WTC11 (cell line): ENCODE measurements around the gene ADAMTS18. TPM values are rescaled to one million over a fixed set of nuclear protein-coding genes. Genes with fewer than 3 reads are reported as not detected.

Experiments
- ATAC-seq: fragments of 200-7000 bp; cut with Tn5 transposase; 2 replicates; pipeline ENCODE4 v1.10.0; 2021; ENCODE audit warnings: mild to moderate bottlenecking, moderate library complexity
- CTCF ChIA-PET: fragments of 300-600 bp; sonication (Branson Sonifier 250); formaldehyde crosslinking; loops from one replicate; lab custom pipeline; 2021; ENCODE audit warnings: antibody characterized with exemption; lab: Charles Lee
- POLR2A ChIA-PET: fragments of 350-600 bp; sonication (Branson Sonifier 250); formaldehyde crosslinking; loops from one replicate; lab custom pipeline; 2021; ENCODE audit warnings: antibody characterized with exemption; lab: Charles Lee
- DNase-seq: peaks from one replicate; pipeline ENCODE4 v3.0.0; 2021; ENCODE audit warnings: low spot score
- H3K27ac Mint-ChIP-seq: 2 replicates; pipeline ENCODE4 v1.8.0; 2021; ENCODE audit warnings: mixed read lengths
- H3K27me3 Mint-ChIP-seq: 2 replicates; pipeline ENCODE4 v1.8.0; 2021; ENCODE audit warnings: low read depth, mild to moderate bottlenecking, moderate library complexity, mixed read lengths
- H3K36me3 Mint-ChIP-seq: 2 replicates; pipeline ENCODE4 v1.8.0; 2021; ENCODE audit warnings: mixed read lengths
- H3K4me1 Mint-ChIP-seq: 2 replicates; pipeline ENCODE4 v1.8.0; 2022; ENCODE audit warnings: mixed read lengths
- H3K4me3 Mint-ChIP-seq: 2 replicates; pipeline ENCODE4 v1.8.0; 2021; ENCODE audit warnings: mild to moderate bottlenecking, moderate library complexity, mixed read lengths
- H3K9me3 Mint-ChIP-seq: 2 replicates; pipeline ENCODE4 v1.8.0; 2021; ENCODE audit warnings: mixed read lengths
- CDX4 ChIP-seq: fragments of 250-450 bp; sonication (Bioruptor Pico); IDR thresholded peaks from 2 replicates; pipeline ENCODE4 v1.9.0; 2021; ENCODE audit warnings: moderate library complexity, mild to moderate bottlenecking, inconsistent platforms, borderline replicate concordance
- ERG ChIP-seq: fragments of 250-450 bp; sonication (Bioruptor Pico); IDR thresholded peaks from 2 replicates; pipeline ENCODE4 v1.8.0; 2021; ENCODE audit warnings: mild to moderate bottlenecking
- ESRRA ChIP-seq: sonication (generic); formaldehyde crosslinking; IDR thresholded peaks from 2 replicates; pipeline ENCODE4 v1.8.1; 2022; ENCODE audit warnings: mild to moderate bottlenecking, missing genetic modification reagents, borderline replicate concordance
- ETV6 ChIP-seq: sonication (generic); formaldehyde crosslinking; IDR thresholded peaks from 2 replicates; pipeline ENCODE4 v1.8.1; 2022; ENCODE audit warnings: mild to moderate bottlenecking, missing genetic modification reagents
- HMGXB4 ChIP-seq: sonication (generic); formaldehyde crosslinking; IDR thresholded peaks from 2 replicates; pipeline ENCODE4 v1.8.1; 2023; ENCODE audit warnings: mild to moderate bottlenecking, moderate library complexity, missing genetic modification reagents
- KAT7 ChIP-seq: sonication (generic); formaldehyde crosslinking; IDR thresholded peaks from 2 replicates; pipeline ENCODE4 v1.8.1; 2023; ENCODE audit warnings: missing genetic modification reagents, mild to moderate bottlenecking, borderline replicate concordance
- OVOL2 ChIP-seq: fragments of 250-450 bp; sonication (Bioruptor Pico); IDR thresholded peaks from 2 replicates; pipeline ENCODE4 v1.9.0; 2021; ENCODE audit warnings: mild to moderate bottlenecking, borderline replicate concordance
- PRDM15 ChIP-seq: sonication (generic); formaldehyde crosslinking; IDR thresholded peaks from 2 replicates; pipeline ENCODE4 v1.8.0; 2022; ENCODE audit warnings: missing genetic modification reagents
- RORB ChIP-seq: fragments of 250-450 bp; sonication (Bioruptor Pico); IDR thresholded peaks from 2 replicates; pipeline ENCODE4 v1.9.0; 2021; ENCODE audit warnings: mild to moderate bottlenecking
- SMAD3 ChIP-seq: sonication (generic); formaldehyde crosslinking; IDR thresholded peaks from 2 replicates; pipeline ENCODE4 v1.8.0; 2022; ENCODE audit warnings: missing genetic modification reagents, mild to moderate bottlenecking, borderline replicate concordance
- SMAD4 ChIP-seq: sonication (generic); formaldehyde crosslinking; IDR thresholded peaks from 2 replicates; pipeline ENCODE4 v1.8.0; 2022; ENCODE audit warnings: mild to moderate bottlenecking, missing genetic modification reagents
- SP1 ChIP-seq: sonication (generic); formaldehyde crosslinking; conservative IDR thresholded peaks from 2 replicates; pipeline ENCODE4 v1.8.1; 2022; ENCODE audit warnings: missing genetic modification reagents
- TCF7 ChIP-seq: sonication (generic); formaldehyde crosslinking; IDR thresholded peaks from 2 replicates; pipeline ENCODE4 v1.8.0; 2022; ENCODE audit warnings: mild to moderate bottlenecking, low read depth, missing genetic modification reagents, moderate library complexity
- ZNF121 ChIP-seq: sonication (generic); formaldehyde crosslinking; IDR thresholded peaks from 2 replicates; pipeline ENCODE4 v1.8.0; 2023; ENCODE audit warnings: missing genetic modification reagents
- ZNF219 ChIP-seq: sonication (generic); formaldehyde crosslinking; IDR thresholded peaks from 2 replicates; pipeline ENCODE4 v1.8.0; 2023; ENCODE audit warnings: missing genetic modification reagents, mild to moderate bottlenecking, borderline replicate concordance
- ZNF396 ChIP-seq: fragments of 250-450 bp; sonication (Bioruptor Pico); IDR thresholded peaks from 2 replicates; pipeline ENCODE4 v1.8.0; 2021; ENCODE audit warnings: mild to moderate bottlenecking, moderate library complexity, borderline replicate concordance
- ZNF425 ChIP-seq: fragments of 250-450 bp; sonication (Bioruptor Pico); conservative IDR thresholded peaks from 2 replicates; pipeline ENCODE4 v1.9.0; 2021; ENCODE audit warnings: mild to moderate bottlenecking
- ZNF512 ChIP-seq: sonication (generic); formaldehyde crosslinking; IDR thresholded peaks from 2 replicates; pipeline ENCODE4 v1.8.1; 2022; ENCODE audit warnings: missing genetic modification reagents, borderline replicate concordance
- ZSCAN18 ChIP-seq: fragments of 250-450 bp; sonication (Bioruptor Pico); IDR thresholded peaks from 2 replicates; pipeline ENCODE4 v2.1.2; 2022; ENCODE audit warnings: mild to moderate bottlenecking, moderate library complexity
- total RNA-seq: library from RNA; stranded (reverse); gene quantifications from 3 replicates; pipeline ENCODE4 v1.2.3, GENCODE V29; 2021

The ADAMTS18 gene
- total RNA-seq, 1 experiment from 2014 or later: 0.17 TPM

- ATAC-seq: no peak
- CTCF ChIA-PET: interaction anchor here (0.8 kb wide), 1 partner anchor 12 kb away, joined by 3 read pairs; no protein-coding TSS in a partner anchor
- Mint-ChIP-seq H3K9me3 (no peaks in the 10 kb centered on the region), H3K4me3 (no peak overlapping the region), H3K36me3 (no peaks in the 10 kb centered on the region), H3K27me3 (peaks cover 46% of the 10 kb centered on the region), H3K27ac (no peak overlapping the region), H3K4me1 (peaks cover 11% of the 10 kb centered on the region)
- DNase-seq: no peak
- POLR2A ChIA-PET: no interaction called here
- TF ChIP-seq OVOL2 (CRISPR knock-in tag) (no peak), ETV6 (no peak), ZNF121 (CRISPR knock-in tag) (no peak), ERG (CRISPR knock-in tag) (no peak), TCF7 (CRISPR knock-in tag) (no peak), ZNF425 (CRISPR knock-in tag) (no peak), SP1 (CRISPR knock-in tag) (no peak), ZSCAN18 (CRISPR knock-in tag) (no peak), CDX4 (no peak), KAT7 (CRISPR knock-in tag) (no peak), ESRRA (CRISPR knock-in tag) (no peak), ZNF396 (no peak), ZNF219 (CRISPR knock-in tag) (no peak), SMAD4 (CRISPR knock-in tag) (no peak), PRDM15 (no peak), RORB (CRISPR knock-in tag) (no peak), SMAD3 (CRISPR knock-in tag) (no peak), HMGXB4 (CRISPR knock-in tag) (no peak), ZNF512 (CRISPR knock-in tag) (no peak)
These were observed 3.8 kb downstream of the ADAMTS18 start for GRCh38 chr16:77430787-77431585.
